Fibroblast of lung (primary cell): ENCODE data around the gene NEURL1B. TPM values are rescaled to one million over a fixed set of nuclear protein-coding genes. Genes with fewer than 3 reads are reported as not detected.

Experiments used
- DNase-seq, 2 donors: peaks; one replicate each; pipeline versions ENCODE4 v3.0.0 to v3.0.0-alpha.2; 2010; ENCODE audit warnings: low read depth in 2 of 2
- H2AFZ ChIP-seq: 2 replicates; pipeline ENCODE4 v1.5.1; 2012; ENCODE audit warnings: low read length, control low read depth, inconsistent platforms
- H3K27ac ChIP-seq: 2 replicates; pipeline ENCODE4 v1.5.1; 2011; ENCODE audit warnings: low read length, control low read depth; ENCODE audit not compliant: insufficient read depth
- H3K27me3 ChIP-seq: 2 replicates; pipeline ENCODE4 v1.5.1; 2011; ENCODE audit warnings: mild to moderate bottlenecking, low read length; ENCODE audit not compliant: control insufficient read depth, insufficient read depth
- H3K36me3 ChIP-seq: 2 replicates; pipeline ENCODE4 v1.5.1; 2011; ENCODE audit warnings: low read length; ENCODE audit not compliant: control insufficient read depth, insufficient read depth
- H3K4me1 ChIP-seq: 2 replicates; pipeline ENCODE4 v1.5.1; 2011; ENCODE audit warnings: low read length; ENCODE audit not compliant: control insufficient read depth, insufficient read depth; ENCODE audit errors: extremely low read depth
- H3K4me2 ChIP-seq: 2 replicates; pipeline ENCODE4 v1.5.1; 2011; ENCODE audit warnings: low read length, control low read depth; ENCODE audit not compliant: insufficient read depth; ENCODE audit errors: extremely low read depth
- H3K4me3 ChIP-seq, 4 experiments: fragments of 200-600 bp in 1 of 4; sonication (generic) in 1 of 4; replicated peaks in 1 of 4; 2 replicates each; pipeline ENCODE4 v1.5.1; 2011 to 2016; ENCODE audit warnings: low read length in 4 of 4, low read depth in 3 of 4, mild to moderate bottlenecking in 3 of 4, control low read depth in 2 of 4, inconsistent platforms in 1 of 4, mixed read lengths in 1 of 4; ENCODE audit not compliant: insufficient read depth in 1 of 4; ENCODE audit errors: control extremely low read depth in 1 of 4
- H3K79me2 ChIP-seq: 2 replicates; pipeline ENCODE4 v1.5.1; 2012; ENCODE audit warnings: mild to moderate bottlenecking, low read length, inconsistent platforms; ENCODE audit not compliant: control insufficient read depth, insufficient read depth
- H3K9ac ChIP-seq: 2 replicates; pipeline ENCODE4 v1.5.1; 2011; ENCODE audit warnings: mild to moderate bottlenecking, low read length, control low read depth; ENCODE audit not compliant: insufficient read depth
- H3K9me3 ChIP-seq: 2 replicates; pipeline ENCODE4 v1.5.1; 2012; ENCODE audit warnings: low read depth, low read length; ENCODE audit not compliant: control insufficient read depth, insufficient read depth
- H4K20me1 ChIP-seq: 2 replicates; pipeline ENCODE4 v1.5.1; 2011; ENCODE audit warnings: low read length; ENCODE audit not compliant: control insufficient read depth, insufficient read depth; ENCODE audit errors: extremely low read depth
- CTCF ChIP-seq, 2 donors: IDR thresholded peaks in 1 of 2; conservative IDR thresholded peaks in 1 of 2; 1 replicate in 1 of 2; 2 replicates in 1 of 2; pipeline ENCODE4 v1.5.1; 2011 to 2012; ENCODE audit warnings: low read length in 2 of 2, control low read depth in 1 of 2, inconsistent platforms in 1 of 2, low read depth in 1 of 2, mild to moderate bottlenecking in 1 of 2
- EZH2 ChIP-seq: IDR thresholded peaks from 2 replicates; pipeline ENCODE4 v1.5.1; 2012; ENCODE audit warnings: low read length, control low read depth, mild to moderate bottlenecking; ENCODE audit errors: missing control alignments
- polyA plus RNA-seq, 2 donors: library from polyadenylated mRNA; depleted of rRNA in 1 of 2; stranded (reverse) in 1 of 2; unstranded in 1 of 2; fragments of >200 nt; gene quantifications; 2 replicates each; pipeline ENCODE4 v1.2.1, GENCODE V29; 2011 to 2012; ENCODE audit warnings: missing spikeins in 1 of 2
- total RNA-seq: library from RNA; depleted of rRNA; stranded (reverse); fragments of >200 nt; gene quantifications from 2 replicates; pipeline ENCODE4 v1.2.1, GENCODE V29; 2014

The NEURL1B gene
- total and polyA plus RNA-seq, 2 donors (not counting 1 experiment from before 2014, with no cell fraction given): 5.0 to 6.1 TPM

- Histone ChIP-seq H3K27me3 (peaks cover 2% of the 10 kb centered on the region), H3K9me3 (no peaks in the 10 kb centered on the region), H3K27ac (no peak overlapping the region), H3K4me1 (peaks cover 2% of the 10 kb centered on the region), H3K36me3 (no peaks in the 10 kb centered on the region), H4K20me1 (no peaks in the 10 kb centered on the region), H3K4me3 (no peak overlapping the region), H3K4me2 (no peak overlapping the region), H2AFZ (no peak overlapping the region), H3K79me2 (no peaks in the 10 kb centered on the region), H3K9ac (no peak overlapping the region)
- TF ChIP-seq EZH2 (no peak), CTCF (conservative IDR thresholded peaks at IDR 0.05 in 1 of 2, IDR thresholded peaks at IDR 0.05 in 1 of 2; ENCODE audit: low read depth in 1 of 2, low read length in 2 of 2) (no peak)
- no peak for DNase-seq
These were observed 20.6 kb upstream of the NEURL1B start for GRCh38 chr5:172620506-172620905.

- Histone ChIP-seq H3K79me2 (no peaks in the 10 kb centered on the region), H2AFZ (no peak overlapping the region), H3K9me3 (no peaks in the 10 kb centered on the region), H3K4me1 (no peaks in the 10 kb centered on the region), H3K36me3 (no peaks in the 10 kb centered on the region), H3K27me3 (peaks cover 2% of the 10 kb centered on the region), H3K9ac (no peak overlapping the region), H3K27ac (no peak overlapping the region), H4K20me1 (no peaks in the 10 kb centered on the region), H3K4me3 (no peak overlapping the region), H3K4me2 (no peak overlapping the region)
- TF ChIP-seq CTCF (conservative IDR thresholded peaks at IDR 0.05 in 1 of 2, IDR thresholded peaks at IDR 0.05 in 1 of 2; ENCODE audit: low read depth in 1 of 2, low read length in 2 of 2) (no peak), EZH2 (no peak)
- DNase-seq: no peak
These were observed 18.7 kb upstream of the NEURL1B start for GRCh38 chr5:172622091-172623046.

GRCh38 chr5:172623313-172623980 lies 17.6 kb upstream of the NEURL1B start:
- Histone ChIP-seq H4K20me1 (no peaks in the 10 kb centered on the region), H3K36me3 (no peaks in the 10 kb centered on the region), H3K9ac (no peak overlapping the region), H3K9me3 (no peaks in the 10 kb centered on the region), H3K4me3 (no peak overlapping the region), H2AFZ (no peak overlapping the region), H3K27me3 (peaks cover 5% of the 10 kb centered on the region), H3K79me2 (no peaks in the 10 kb centered on the region), H3K4me2 (no peak overlapping the region), H3K27ac (no peak overlapping the region), H3K4me1 (no peaks in the 10 kb centered on the region)
- TF ChIP-seq CTCF (conservative IDR thresholded peaks at IDR 0.05 in 1 of 2, IDR thresholded peaks at IDR 0.05 in 1 of 2; ENCODE audit: low read depth in 1 of 2, low read length in 2 of 2) (no peak), EZH2 (no peak)
- DNase-seq: no peak
